EH (cell line): ENCODE data around the gene PQBP1.
A peak's percentile ranks its signal among the peaks of the same experiment; 100 is the strongest.
"Not testable (repeated sequence)": the region's sequence is repeated elsewhere in the genome, so short reads cannot be mapped to it uniquely, and the experiment has no call there.

Source experiments
- DNase-seq: peaks from one replicate; pipeline ENCODE4 v3.0.0-alpha.2; 2015; ENCODE audit warnings: low read depth

Gene PQBP1

GRCh38 chrX:48897625-48898306, at the start of gene PQBP1, which contains the start of gene TIMM17B:
Gene PQBP1, plus strand, starts transcription at chrX:48897930. Its CDS starts 580 bp downstream, at chrX:48898510.
Gene TIMM17B, minus strand, starts transcription at chrX:48897768. Its CDS starts 19 bp downstream, at chrX:48897749.
- peak; percentile 96 for DNase-seq

GRCh38 chrX:48848847-48849246, 48.9 kb upstream of the PQBP1 start:
- DNase-seq, result no peak

- no peak for DNase-seq
Observed at GRCh38 chrX:48852857-48853256, 44.9 kb upstream of the PQBP1 start.

- DNase-seq, result not testable (repeated sequence)
Observed at GRCh38 chrX:48853494-48853893, 44.2 kb upstream of the PQBP1 start.

- not testable (repeated sequence) for DNase-seq
Observed at GRCh38 chrX:48854121-48854804, 43.5 kb upstream of the PQBP1 start.

- DNase-seq, result peak; percentile 30
Observed at GRCh38 chrX:48854898-48855297, 42.8 kb upstream of the PQBP1 start.

GRCh38 chrX:48864210-48864609, 33.5 kb upstream of the PQBP1 start:
- DNase-seq, result peak; percentile 49

- DNase-seq, result not testable (repeated sequence)
Observed at GRCh38 chrX:48872017-48872416, 25.7 kb upstream of the PQBP1 start.

- not testable (repeated sequence) for DNase-seq
Observed at GRCh38 chrX:48876944-48877343, 20.8 kb upstream of the PQBP1 start.

- no peak for DNase-seq
Observed at GRCh38 chrX:48883729-48884128, 14.0 kb upstream of the PQBP1 start.

- not testable (repeated sequence) for DNase-seq
Observed at GRCh38 chrX:48886586-48886985, 11.1 kb upstream of the PQBP1 start.

GRCh38 chrX:48890296-48890925, 7.3 kb upstream of the PQBP1 start:
- no peak for DNase-seq

- no peak for DNase-seq
Observed at GRCh38 chrX:48890934-48891401, 6.8 kb upstream of the PQBP1 start.

GRCh38 chrX:48891402-48892288, 6.1 kb upstream of the PQBP1 start:
- DNase-seq, result peak; percentile 92

GRCh38 chrX:48892896-48893295, 4.8 kb upstream of the PQBP1 start:
- no peak for DNase-seq

- no peak for DNase-seq
Observed at GRCh38 chrX:48893556-48894348, 4.0 kb upstream of the PQBP1 start.

- no peak for DNase-seq
Observed at GRCh38 chrX:48894891-48895290, 2.8 kb upstream of the PQBP1 start.

GRCh38 chrX:48896611-48897011, 1.1 kb upstream of the PQBP1 start:
- peak; percentile 42 for DNase-seq

- peak; percentile 75 for DNase-seq
Observed at GRCh38 chrX:48897157-48897624, 539 bp upstream of the PQBP1 start.

- no peak for DNase-seq
Observed at GRCh38 chrX:48899078-48899410, 1.3 kb downstream of the PQBP1 start.

- no peak for DNase-seq
Observed at GRCh38 chrX:48901069-48901468, 3.3 kb downstream of the PQBP1 start.
